CD4-positive, CD25-positive, alpha-beta regulatory T cell (primary cell): ENCODE results near the gene FADS3. TPM values are rescaled to one million over a fixed set of nuclear protein-coding genes. Genes with fewer than 3 reads are reported as not detected.

Experiments
- ATAC-seq, 2 donors: fragments of 150-1000 bp; cut with Tn5 transposase; one replicate each; pipeline ENCODE4 v1.10.0; 2021; ENCODE audit warnings: low read depth in 2 of 2, moderate number of reproducible peaks in 2 of 2, moderate library complexity in 1 of 2
- DNase-seq, 3 donors: peaks; one replicate each; pipeline versions ENCODE4 v3.0.0 to v3.0.0-alpha.2; 2012 to 2022; ENCODE audit warnings: mixed read lengths in 1 of 3
- H3K27ac ChIP-seq: one replicate; pipeline ENCODE4 v1.7.0; 2013; ENCODE audit warnings: mild to moderate bottlenecking, low read length; ENCODE audit not compliant: insufficient read depth, poor library complexity, severe bottlenecking
- H3K27me3 ChIP-seq: one replicate; pipeline ENCODE4 v1.7.0; 2013; ENCODE audit warnings: low read length; ENCODE audit not compliant: control insufficient read depth, insufficient read depth
- H3K36me3 ChIP-seq: one replicate; pipeline ENCODE4 v1.7.0; 2013; ENCODE audit warnings: mild to moderate bottlenecking, low read length, moderate library complexity; ENCODE audit not compliant: control insufficient read depth, insufficient read depth
- H3K4me1 ChIP-seq: 2 replicates; pipeline ENCODE4 v1.7.0; 2013; ENCODE audit warnings: mild to moderate bottlenecking, low read length; ENCODE audit not compliant: insufficient read depth, control insufficient read depth, poor library complexity, severe bottlenecking
- H3K4me3 ChIP-seq: one replicate; pipeline ENCODE4 v1.7.0; 2013; ENCODE audit warnings: low read depth, mild to moderate bottlenecking, low read length, moderate library complexity
- H3K9me3 ChIP-seq, 2 experiments: 1 replicate in 1 of 2; 2 replicates in 1 of 2; pipeline ENCODE4 v1.7.0; 2013; ENCODE audit warnings: low read length in 2 of 2, mild to moderate bottlenecking in 1 of 2, moderate library complexity in 1 of 2; ENCODE audit not compliant: control insufficient read depth in 2 of 2
- H3K27ac Mint-ChIP-seq, 3 donors: one replicate each; pipeline ENCODE4 v1.8.0; 2020 to 2022; ENCODE audit warnings: mild to moderate bottlenecking in 3 of 3, mixed read lengths in 3 of 3, moderate library complexity in 2 of 3
- H3K27me3 Mint-ChIP-seq: one replicate; pipeline ENCODE4 v1.8.0; 2022; ENCODE audit warnings: mild to moderate bottlenecking, mixed read lengths
- H3K36me3 Mint-ChIP-seq: one replicate; pipeline ENCODE4 v1.8.0; 2020; ENCODE audit warnings: mixed read lengths
- H3K4me1 Mint-ChIP-seq, 4 donors: one replicate each; pipeline ENCODE4 v1.8.0; 2020 to 2022; ENCODE audit warnings: mixed read lengths in 4 of 4, mild to moderate bottlenecking in 1 of 4
- H3K4me3 Mint-ChIP-seq, 4 donors: one replicate each; pipeline ENCODE4 v1.8.0; 2020 to 2022; ENCODE audit warnings: mild to moderate bottlenecking in 4 of 4, mixed read lengths in 4 of 4, moderate library complexity in 3 of 4
- H3K9me3 Mint-ChIP-seq, 7 donors: one replicate each; pipeline ENCODE4 v1.8.0; 2020 to 2022; ENCODE audit warnings: mixed read lengths in 7 of 7, mild to moderate bottlenecking in 3 of 7, moderate library complexity in 2 of 7
- polyA plus RNA-seq, 4 donors: library from polyadenylated mRNA; unstranded; fragments of 300-500 nt; fragmentation: Illumina TruSeq; gene quantifications; one replicate each; pipeline ENCODE4 v1.2.3, GENCODE V29; 2021
- total RNA-seq: library from RNA; stranded (reverse); gene quantifications from one replicate; pipeline ENCODE4 v1.2.3, GENCODE V29; 2022

FADS3 gene
- total and polyA plus RNA-seq, 5 donors from 2014 or later: 0.87 to 15.8 (median 1.4) TPM

DNA sequence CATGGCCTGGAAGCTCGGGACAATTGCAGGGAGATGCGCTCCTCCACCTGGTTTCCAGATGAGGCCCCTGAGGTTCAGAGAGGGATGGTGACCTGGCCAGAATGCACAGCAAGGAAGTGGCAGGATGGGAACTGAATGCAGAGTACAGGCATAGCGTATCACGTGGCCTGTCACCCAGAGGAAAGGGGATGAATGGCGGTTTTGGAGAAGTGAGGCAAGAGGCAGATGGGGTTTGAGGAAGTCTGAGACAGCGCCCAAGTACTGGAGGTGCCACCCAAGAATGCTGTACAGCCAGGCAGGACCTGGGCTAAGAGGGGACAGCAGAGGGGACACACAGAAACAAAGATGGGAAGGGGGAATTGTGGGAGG is 21.2 kb upstream of the FADS3 start:
- ATAC-seq (no peak), DNase-seq (no peak)
- peaks cover 0 to 2% (median 0%) of the 10 kb centered on the region in 7 donors for H3K9me3 Mint-ChIP-seq
- Histone ChIP-seq H3K36me3 (no peaks in the 10 kb centered on the region), H3K4me1 (peaks cover 4% of the 10 kb centered on the region), H3K27me3 (peaks cover 3% of the 10 kb centered on the region), H3K9me3 (no peaks in the 10 kb centered on the region), H3K4me3 (no peak overlapping the region), H3K27ac (no peak overlapping the region)
- no peak overlapping the region for H3K27ac Mint-ChIP-seq
- H3K36me3 Mint-ChIP-seq: no peaks in the 10 kb centered on the region
- no peak overlapping the region for H3K4me3 Mint-ChIP-seq
- H3K27me3 Mint-ChIP-seq: peaks cover 18% of the 10 kb centered on the region
- H3K4me1 Mint-ChIP-seq: peaks cover 0 to 3% (median 0%) of the 10 kb centered on the region in 4 donors

- DNase-seq (no peak), ATAC-seq (no peak)
- Mint-ChIP-seq H3K4me3 (no peak overlapping the region), H3K27ac (no peak overlapping the region), H3K9me3 (peaks cover 0 to 2% (median 0%) of the 10 kb centered on the region in 7 donors), H3K36me3 (no peaks in the 10 kb centered on the region), H3K4me1 (peaks cover 0 to 3% (median 0%) of the 10 kb centered on the region in 4 donors), H3K27me3 (peaks cover 18% of the 10 kb centered on the region)
- Histone ChIP-seq H3K27me3 (peaks cover 3% of the 10 kb centered on the region), H3K9me3 (no peaks in the 10 kb centered on the region), H3K4me3 (no peak overlapping the region), H3K4me1 (peaks cover 1% of the 10 kb centered on the region), H3K36me3 (no peaks in the 10 kb centered on the region), H3K27ac (no peak overlapping the region)
Measured at GRCh38 chr11:61911701-61912529, 20.6 kb upstream of the FADS3 start.

DNA sequence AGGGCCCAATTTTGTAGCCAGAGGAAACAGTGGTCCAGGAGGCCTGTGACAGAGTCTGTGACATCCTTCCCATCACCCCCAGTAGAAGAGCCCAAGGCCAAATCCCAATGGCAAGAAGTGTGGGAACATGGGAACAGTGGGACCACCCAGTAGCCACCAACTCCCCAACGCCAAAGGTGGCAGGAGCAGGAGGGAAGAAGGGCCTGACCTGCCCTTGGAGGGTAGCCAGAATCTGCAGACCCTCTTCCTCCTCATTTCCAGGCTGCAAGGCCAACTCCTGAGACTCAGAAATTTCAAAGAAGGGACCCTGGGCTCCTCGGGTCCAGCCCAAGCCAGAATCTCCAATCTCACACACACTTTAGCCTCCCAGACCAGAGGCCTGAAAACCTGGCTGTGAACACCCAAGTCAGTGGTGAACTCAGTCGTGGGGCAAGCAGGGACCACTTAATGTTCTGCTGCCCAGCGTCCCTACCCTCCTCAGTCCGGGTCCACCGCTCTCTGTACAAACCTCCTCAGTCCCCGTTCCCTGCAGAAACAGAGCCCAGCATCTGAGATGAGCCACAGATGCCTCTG is 19.9 kb upstream of the FADS3 start:
- H3K4me3 Mint-ChIP-seq: no peak overlapping the region

DNA sequence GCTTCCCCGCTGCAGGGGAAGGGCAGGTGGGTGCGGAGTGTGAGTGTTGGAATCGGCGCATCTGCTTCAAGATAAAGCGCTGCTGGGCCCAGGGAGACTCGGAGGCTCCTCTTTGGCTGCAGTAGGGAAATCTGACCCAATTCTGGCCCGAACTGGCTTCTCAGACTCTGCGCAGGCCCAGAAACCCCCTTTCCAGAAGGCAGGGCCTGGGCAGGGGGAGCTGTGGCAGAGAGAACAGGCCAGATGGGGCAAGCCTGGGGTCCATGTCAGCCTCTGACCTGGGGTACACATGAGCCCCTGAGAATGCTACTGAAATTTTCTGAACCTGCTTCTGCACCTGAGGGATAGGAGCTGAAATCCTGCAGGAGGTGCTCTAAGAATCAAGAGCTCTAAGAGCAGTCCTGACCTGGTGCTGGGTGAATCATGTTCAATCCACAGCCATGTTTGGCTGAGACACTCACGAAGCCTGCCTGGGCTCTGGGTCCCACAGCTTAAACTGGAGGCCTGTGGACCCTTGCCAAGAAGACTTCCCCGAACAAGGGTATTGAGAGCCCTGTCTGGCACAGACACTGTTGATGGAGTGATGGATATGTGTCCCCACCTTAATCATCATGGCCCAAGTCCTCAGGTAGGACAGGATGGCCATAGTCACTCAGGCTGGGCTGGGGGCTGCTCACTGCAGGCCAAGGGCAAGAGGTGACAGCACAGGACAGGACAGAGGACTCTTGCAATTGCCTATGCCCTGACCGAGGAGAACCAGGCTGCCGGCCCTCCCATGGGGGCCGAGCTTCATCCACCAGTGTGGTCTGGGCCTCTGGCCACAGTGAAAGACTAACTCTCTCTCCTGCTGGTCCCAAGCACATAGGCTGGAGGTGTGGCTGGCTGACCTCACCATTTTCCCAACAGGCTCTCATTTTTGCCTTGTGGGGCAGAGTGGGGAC is 19.1 kb upstream of the FADS3 start:
- Histone ChIP-seq H3K36me3 (no peaks in the 10 kb centered on the region), H3K27me3 (peaks cover 2% of the 10 kb centered on the region), H3K9me3 (no peaks in the 10 kb centered on the region), H3K4me3 (no peak overlapping the region), H3K4me1 (no peaks in the 10 kb centered on the region), H3K27ac (no peak overlapping the region)
- H3K36me3 Mint-ChIP-seq: no peaks in the 10 kb centered on the region
- H3K27me3 Mint-ChIP-seq: peaks cover 7% of the 10 kb centered on the region
- peaks cover 0 to 3% (median 0%) of the 10 kb centered on the region in 4 donors for H3K4me1 Mint-ChIP-seq
- H3K27ac Mint-ChIP-seq: no peak overlapping the region
- no peak for DNase-seq
- H3K4me3 Mint-ChIP-seq: no peak overlapping the region
- H3K9me3 Mint-ChIP-seq: no peaks in the 10 kb centered on the region
- ATAC-seq: no peak

More for the DNA sequence above, 19.9 kb upstream of the FADS3 start:
- Histone ChIP-seq H3K27me3 (peaks cover 3% of the 10 kb centered on the region), H3K4me1 (no peaks in the 10 kb centered on the region), H3K4me3 (no peak overlapping the region), H3K9me3 (no peaks in the 10 kb centered on the region), H3K27ac (no peak overlapping the region), H3K36me3 (no peaks in the 10 kb centered on the region)
- Mint-ChIP-seq H3K4me1 (peaks cover 0 to 3% (median 0%) of the 10 kb centered on the region in 4 donors), H3K27me3 (peaks cover 13% of the 10 kb centered on the region), H3K36me3 (no peaks in the 10 kb centered on the region), H3K9me3 (peaks cover 0 to 2% (median 0%) of the 10 kb centered on the region in 7 donors), H3K27ac (no peak overlapping the region)
- ATAC-seq: no peak
- no peak for DNase-seq

DNA sequence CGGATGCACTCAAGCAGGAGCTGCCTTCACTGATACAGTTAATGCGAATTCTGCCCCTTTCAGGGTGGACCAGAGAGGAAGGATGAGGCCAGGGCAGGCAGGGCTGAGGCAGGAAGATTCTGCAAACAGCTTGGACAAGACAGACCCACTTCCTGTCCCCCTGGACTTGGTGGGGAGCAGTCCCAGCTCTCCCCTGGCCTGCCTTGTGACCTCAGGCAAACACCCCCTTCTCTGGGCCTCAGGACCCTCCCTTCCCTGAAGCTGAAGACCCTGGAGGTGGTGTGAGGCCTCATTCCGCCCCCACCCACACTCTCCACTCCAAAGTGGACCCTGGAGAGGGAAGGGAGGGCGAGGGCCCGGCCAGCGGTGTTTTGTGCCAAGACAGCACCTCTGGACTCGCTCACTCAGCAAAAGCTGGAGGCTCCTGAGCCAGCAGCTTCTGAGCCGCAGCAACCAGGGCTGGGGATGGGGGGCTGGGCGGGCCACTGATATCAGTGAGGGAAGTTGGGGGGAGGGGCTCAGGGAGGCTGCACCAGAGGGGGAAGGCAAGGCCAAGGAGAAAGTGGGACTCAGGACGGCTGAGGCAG is 17.5 kb upstream of the FADS3 start:
- no peak for ATAC-seq
- no peaks in the 10 kb centered on the region for H3K4me1 ChIP-seq
- no peak overlapping the region for H3K27ac Mint-ChIP-seq

GRCh38 chr11:61907871-61908729 is 16.8 kb upstream of the FADS3 start:
- no peaks in the 10 kb centered on the region for H3K36me3 Mint-ChIP-seq
- ATAC-seq: no peak
- H3K9me3 Mint-ChIP-seq: no peaks in the 10 kb centered on the region
- H3K4me3 Mint-ChIP-seq: no peak overlapping the region
- no peaks in the 10 kb centered on the region for H3K36me3 ChIP-seq
- no peaks in the 10 kb centered on the region for H3K27me3 Mint-ChIP-seq
- H3K9me3 ChIP-seq: no peaks in the 10 kb centered on the region
- H3K4me1 ChIP-seq: no peaks in the 10 kb centered on the region
- no peak overlapping the region for H3K4me3 ChIP-seq
- no peak for DNase-seq
- no peak overlapping the region for H3K27ac ChIP-seq
- no peaks in the 10 kb centered on the region for H3K4me1 Mint-ChIP-seq
- no peaks in the 10 kb centered on the region for H3K27me3 ChIP-seq
- peak overlapping the region in 1 of 3 donors; percentile 77 for H3K27ac Mint-ChIP-seq

More for the DNA sequence above, 17.5 kb upstream of the FADS3 start:
- Mint-ChIP-seq H3K27me3 (no peaks in the 10 kb centered on the region), H3K9me3 (no peaks in the 10 kb centered on the region), H3K4me1 (no peaks in the 10 kb centered on the region), H3K4me3 (no peak overlapping the region), H3K36me3 (no peaks in the 10 kb centered on the region)
- Histone ChIP-seq H3K36me3 (no peaks in the 10 kb centered on the region), H3K4me3 (no peak overlapping the region), H3K27me3 (no peaks in the 10 kb centered on the region), H3K9me3 (no peaks in the 10 kb centered on the region), H3K27ac (no peak overlapping the region)
- no peak for DNase-seq

- Mint-ChIP-seq H3K4me3 (no peak overlapping the region), H3K36me3 (no peaks in the 10 kb centered on the region), H3K27ac (no peak overlapping the region), H3K27me3 (no peaks in the 10 kb centered on the region), H3K9me3 (no peaks in the 10 kb centered on the region), H3K4me1 (peaks cover 0 to 3% (median 0%) of the 10 kb centered on the region in 4 donors)
- no peak for DNase-seq
- no peak overlapping the region for H3K4me3 ChIP-seq
- no peaks in the 10 kb centered on the region for H3K36me3 ChIP-seq
- H3K27ac ChIP-seq: no peak overlapping the region
- H3K27me3 ChIP-seq: no peaks in the 10 kb centered on the region
- ATAC-seq: no peak
- H3K4me1 ChIP-seq: no peaks in the 10 kb centered on the region
- no peaks in the 10 kb centered on the region for H3K9me3 ChIP-seq
Measured at GRCh38 chr11:61907282-61907681, 15.9 kb upstream of the FADS3 start.
